HepG2 (cell line): ENCODE measurements around the gene TMA7B. TPM values are rescaled to one million over a fixed set of nuclear protein-coding genes. Genes with fewer than 3 reads are reported as not detected.

Experiments used
- ATAC-seq: fragments of 200-7000 bp; cut with Tn5 transposase; 3 replicates; pipeline ENCODE4 v1.9.1; 2020; ENCODE audit warnings: mild to moderate bottlenecking, moderate library complexity
- BruUV-seq: library from RNA; stranded (reverse); fragments of 400-500 nt; replicated peaks from 2 replicates; lab custom pipeline; 2021; lab: Mats Ljungman, UMichigan
- CTCF ChIA-PET: fragments of 300-600 bp; formaldehyde crosslinking; extraction: SDS; loops from one replicate; lab custom pipeline; 2021; ENCODE audit warnings: low total read pairs, inconsistent platforms, low intra/inter-chr PET ratio; lab: Yijun Ruan, JAX
- POLR2A ChIA-PET: fragments of 350-600 bp; sonication (Branson Sonifier 250); formaldehyde crosslinking; loops from one replicate; lab custom pipeline; 2020; ENCODE audit warnings: antibody characterized with exemption, inconsistent platforms; lab: Yijun Ruan, JAX
- DNase-seq: peaks from one replicate; pipeline ENCODE4 v3.0.0-alpha.2; 2015; ENCODE audit warnings: low spot score
- FAIRE-seq: peaks from 3 replicates; lab custom pipeline; 2011; peaks lifted over from hg19 to GRCh38; lab: Jason Lieb, UNC
- H2AFZ ChIP-seq: one replicate; pipeline ENCODE4 v1.6.1; 2011; ENCODE audit warnings: low read length, inconsistent platforms
- H3K27ac ChIP-seq: fragments of 300-600 bp; 3 replicates; pipeline ENCODE4 v1.8.0; 2011; ENCODE audit warnings: mixed run types, mild to moderate bottlenecking, mixed read lengths, low read length, inconsistent platforms; ENCODE audit not compliant: insufficient read depth; ENCODE audit errors: extremely low read length
- H3K27me3 ChIP-seq, 2 experiments: fragments of 200-600 bp in 1 of 2; 2 replicates in 1 of 2; 3 replicates in 1 of 2; pipeline versions ENCODE4 v1.6.0 to v1.8.0; 2011; ENCODE audit warnings: low read length in 2 of 2, mild to moderate bottlenecking in 2 of 2, moderate library complexity in 2 of 2, inconsistent platforms in 1 of 2; ENCODE audit not compliant: insufficient read depth in 2 of 2, control insufficient read depth in 1 of 2
- H3K36me3 ChIP-seq, 2 experiments: fragments of 200-600 bp in 1 of 2; replicated peaks in 1 of 2; 2 replicates in 1 of 2; 3 replicates in 1 of 2; pipeline versions ENCODE4 v1.5.1 to v1.8.0; 2011; ENCODE audit warnings: low read length in 2 of 2, inconsistent platforms in 1 of 2; ENCODE audit not compliant: insufficient read depth in 2 of 2, control insufficient read depth in 1 of 2
- H3K4me1 ChIP-seq: 2 replicates; pipeline ENCODE4 v1.5.1; 2012; ENCODE audit warnings: low read length, inconsistent platforms; ENCODE audit not compliant: insufficient read depth
- H3K4me2 ChIP-seq: 2 replicates; pipeline ENCODE4 v1.6.0; 2011; ENCODE audit warnings: low read depth, low read length, inconsistent platforms
- H3K4me3 ChIP-seq, 3 experiments: fragments of 200-600 bp in 1 of 3; sonication (generic), shearing (Covaris generic) in 1 of 3; replicated peaks in 1 of 3; 2 replicates each; pipeline ENCODE4 v1.5.1; 2011 to 2016; ENCODE audit warnings: low read length in 3 of 3, inconsistent platforms in 2 of 3, low read depth in 2 of 3, mild to moderate bottlenecking in 2 of 3, control low read depth in 1 of 3, mixed read lengths in 1 of 3; ENCODE audit not compliant: insufficient read depth in 1 of 3
- H3K79me2 ChIP-seq: one replicate; pipeline ENCODE4 v1.6.1; 2011; ENCODE audit warnings: low read length, inconsistent platforms; ENCODE audit not compliant: insufficient read depth
- H3K9ac ChIP-seq: 2 replicates; pipeline ENCODE4 v1.6.0; 2011; ENCODE audit warnings: mild to moderate bottlenecking, low read depth, low read length, inconsistent platforms; ENCODE audit not compliant: insufficient read depth
- H3K9me3 ChIP-seq: 2 replicates; pipeline ENCODE4 v1.5.1; 2012; ENCODE audit warnings: mild to moderate bottlenecking, low read length
- H4K20me1 ChIP-seq: 2 replicates; pipeline ENCODE4 v1.6.0; 2011; ENCODE audit warnings: inconsistent platforms, mild to moderate bottlenecking, low read length, moderate library complexity; ENCODE audit not compliant: insufficient read depth
- MTA1 ChIP-seq: sonication (generic); formaldehyde crosslinking; IDR thresholded peaks from 2 replicates; pipeline ENCODE4 v1.4.0; 2020; ENCODE audit warnings: missing genetic modification reagents, mild to moderate bottlenecking, borderline replicate concordance
- RBFOX2 ChIP-seq: fragments of 200-400 bp; formaldehyde crosslinking; IDR thresholded peaks from 2 replicates; pipeline ENCODE4 v1.6.1; 2017; ENCODE audit warnings: low read depth, mild to moderate bottlenecking, low read length
- SP140L ChIP-seq: sonication (generic); formaldehyde crosslinking; IDR thresholded peaks from 2 replicates; pipeline ENCODE4 v1.4.0; 2020; ENCODE audit warnings: missing genetic modification reagents, borderline replicate concordance
- THAP8 ChIP-seq: sonication (generic); formaldehyde crosslinking; IDR thresholded peaks from 2 replicates; pipeline ENCODE4 v1.5.1; 2020; ENCODE audit warnings: missing genetic modification reagents, mild to moderate bottlenecking, borderline replicate concordance
- ZMAT3 ChIP-seq: sonication (generic); formaldehyde crosslinking; conservative IDR thresholded peaks from 2 replicates; pipeline ENCODE4 v1.7.0; 2021; ENCODE audit warnings: missing genetic modification reagents
- ZNF713 ChIP-seq: sonication (generic); formaldehyde crosslinking; IDR thresholded peaks from 2 replicates; pipeline ENCODE4 v1.4.0; 2020; ENCODE audit warnings: mild to moderate bottlenecking, missing genetic modification reagents
- WGBS: methylation state at CpG from one replicate; pipeline ENCODE4 v1.1.6; 2017; ENCODE audit warnings: low lambda C conversion rate; 5-methylcytosine and 5-hydroxymethylcytosine counted together
- in situ Hi-C: cut with HindIII; loops from 2 replicates; pipeline ENCODE4 v1.10.0; 2017; ENCODE audit warnings: low pct_unique_long_range_greater_than_20kb; ENCODE audit not compliant: extremely low pct_ligation_motif_present
- intact Hi-C: fragments of 100-400 bp; cut with micrococcal nuclease; formaldehyde crosslinking; loops from one replicate; pipeline ENCODE4 v1.10.0; 2022; ENCODE audit not compliant: unreplicated experiment
- polyA plus RNA-seq, 8 experiments: library from polyadenylated mRNA; depleted of rRNA in 3 of 8; stranded (reverse) in 7 of 8; unstranded in 1 of 8; fragments of >200 nt; fragmentation: Illumina TruSeq in 4 of 8; extraction: Trizol in 4 of 8; gene quantifications; 2 replicates each; pipeline versions ENCODE4 v1.2.1 to v1.2.3, GENCODE V29; 2011 to 2016; ENCODE audit warnings: low read depth in 4 of 8, missing spikeins in 1 of 8, mixed read lengths in 1 of 8; ENCODE audit not compliant: insufficient read depth in 1 of 8
- total RNA-seq, 5 experiments: library from RNA; depleted of rRNA; stranded (reverse); fragments of >200 nt; fragmentation: Illumina TruSeq; extraction: Trizol; gene quantifications; 2 replicates each; pipeline ENCODE4 v1.2.3, GENCODE V29; 2016; ENCODE audit warnings: low read depth in 1 of 5
- TF ChIP-seq, protein P1 (sequence below): sonication (generic); formaldehyde crosslinking; IDR thresholded peaks from 2 replicates; pipeline ENCODE4 v1.5.0; 2020; ENCODE audit warnings: mild to moderate bottlenecking, missing genetic modification reagents

Gene TMA7B
- total and polyA plus RNA-seq, 2 of the 13 experiments (the other 11 are each of a cell fraction or from before 2014, with no cell fraction given), result not detected

DNA sequence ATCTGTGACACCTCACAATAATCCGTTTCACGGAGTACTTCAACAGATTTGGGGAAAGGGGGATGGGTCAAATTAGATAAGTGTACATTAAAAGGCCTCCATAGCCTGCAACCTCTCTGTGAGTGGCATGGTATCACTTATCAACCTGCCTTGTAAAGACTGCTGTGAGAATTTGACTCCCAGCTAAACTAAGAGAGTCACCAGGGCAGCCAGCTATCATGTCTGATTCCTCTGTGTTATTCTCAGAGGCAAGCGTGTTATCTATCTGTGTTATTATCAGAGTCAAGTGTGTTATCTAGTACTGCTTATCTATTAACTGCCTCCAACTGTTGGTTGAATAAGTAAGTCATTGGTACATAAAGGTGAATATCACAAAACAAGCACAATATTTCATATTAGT, 30.5 kb downstream of the TMA7B start:
- Histone ChIP-seq H3K9me3 (no peaks in the 10 kb centered on the region), H3K4me1 (peaks cover 32% of the 10 kb centered on the region), H3K4me3 (no peak overlapping the region), H3K9ac (no peak overlapping the region; the same call in 1 of the 2 replicates), H3K36me3 (no peaks in the 10 kb centered on the region), H3K27me3 (peaks cover 2 to 25% of the 10 kb centered on the region in 2 experiments; a peak in 3 of 5 replicates)
- ChIA-PET CTCF (no interaction called here), POLR2A (no interaction called here)
- BruUV-seq, result no TSS peak
- ATAC-seq, result no peak
- TF ChIP-seq RBFOX2, result no peak
- TF ChIP-seq MTA1 (CRISPR knock-in tag), result no peak
- TF ChIP-seq SP140L, result no peak
- TF ChIP-seq THAP8 (CRISPR knock-in tag), result no peak
- TF ChIP-seq, protein P1, sequence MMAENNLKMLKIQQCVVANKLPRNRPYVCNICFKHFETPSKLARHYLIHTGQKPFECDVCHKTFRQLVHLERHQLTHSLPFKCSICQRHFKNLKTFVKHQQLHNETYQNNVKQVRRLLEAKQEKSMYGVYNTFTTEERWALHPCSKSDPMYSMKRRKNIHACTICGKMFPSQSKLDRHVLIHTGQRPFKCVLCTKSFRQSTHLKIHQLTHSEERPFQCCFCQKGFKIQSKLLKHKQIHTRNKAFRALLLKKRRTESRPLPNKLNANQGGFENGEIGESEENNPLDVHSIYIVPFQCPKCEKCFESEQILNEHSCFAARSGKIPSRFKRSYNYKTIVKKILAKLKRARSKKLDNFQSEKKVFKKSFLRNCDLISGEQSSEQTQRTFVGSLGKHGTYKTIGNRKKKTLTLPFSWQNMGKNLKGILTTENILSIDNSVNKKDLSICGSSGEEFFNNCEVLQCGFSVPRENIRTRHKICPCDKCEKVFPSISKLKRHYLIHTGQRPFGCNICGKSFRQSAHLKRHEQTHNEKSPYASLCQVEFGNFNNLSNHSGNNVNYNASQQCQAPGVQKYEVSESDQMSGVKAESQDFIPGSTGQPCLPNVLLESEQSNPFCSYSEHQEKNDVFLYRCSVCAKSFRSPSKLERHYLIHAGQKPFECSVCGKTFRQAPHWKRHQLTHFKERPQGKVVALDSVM (CRISPR knock-in tag), result no peak
- TF ChIP-seq ZNF713 (CRISPR knock-in tag), result no peak
- no peak for TF ChIP-seq ZMAT3 (CRISPR knock-in tag)
- TF ChIP-seq, all 625 proteins: peak for 0
- no peak for FAIRE-seq
- H2AFZ ChIP-seq, result no peak overlapping the region
- no peaks in the 10 kb centered on the region for H3K79me2 ChIP-seq
- intact Hi-C loops, result no loop called here
- no peak overlapping the region for H3K27ac ChIP-seq
- H3K4me2 ChIP-seq, result no peak overlapping the region
- DNase-seq, result no peak
- H4K20me1 ChIP-seq, result no peaks in the 10 kb centered on the region
- in situ Hi-C loops, result no loop called here
- 27% methylated on average over 3 of the region's 3 CpGs for WGBS
